ENCODE results near the gene ITPR2. TPM values are rescaled to one million over a fixed set of nuclear protein-coding genes. Genes with fewer than 3 reads are reported as not detected.
A peak's percentile ranks its signal among the peaks of the same experiment; 100 is the strongest.
"Not testable (repeated sequence)": the region's sequence is repeated elsewhere in the genome, so short reads cannot be mapped to it uniquely, and the experiment has no call there.

ITPR2 gene
- total RNA-seq, 1 donor from 2014 or later = 63.4 TPM

- DNase-seq = no peak
These were observed 501.0 kb downstream of the ITPR2 start for GRCh38 chr12:26331960-26332359.

- no peak for DNase-seq
These were observed 501.9 kb downstream of the ITPR2 start for GRCh38 chr12:26331136-26331535.

- no peak for DNase-seq
These were observed 504.9 kb downstream of the ITPR2 start for GRCh38 chr12:26327975-26328644.

- no peak for DNase-seq
These were observed 509.3 kb downstream of the ITPR2 start for GRCh38 chr12:26323673-26324072.

GRCh38 chr12:26319511-26319910, 513.5 kb downstream of the ITPR2 start:
- DNase-seq = peak; percentile 74

- no peak for DNase-seq
These were observed 514.3 kb downstream of the ITPR2 start for GRCh38 chr12:26318661-26319068.

- no peak for DNase-seq
These were observed 514.9 kb downstream of the ITPR2 start for GRCh38 chr12:26317942-26318575.

GRCh38 chr12:26314103-26314502, 518.9 kb downstream of the ITPR2 start:
- DNase-seq = not testable (repeated sequence)

GRCh38 chr12:26310489-26310888, 522.5 kb downstream of the ITPR2 start:
- not testable (repeated sequence) for DNase-seq

GRCh38 chr12:26309634-26310033, 523.4 kb downstream of the ITPR2 start:
- no peak for DNase-seq

GRCh38 chr12:26304273-26304672, 528.7 kb downstream of the ITPR2 start:
- DNase-seq = no peak

GRCh38 chr12:26303418-26303817, 529.6 kb downstream of the ITPR2 start:
- no peak for DNase-seq

GRCh38 chr12:26302776-26303175, 530.2 kb downstream of the ITPR2 start:
- DNase-seq = no peak

- DNase-seq = no peak
These were observed 533.2 kb downstream of the ITPR2 start for GRCh38 chr12:26299751-26300150.

GRCh38 chr12:26298785-26299621, 534.0 kb downstream of the ITPR2 start:
- no peak for DNase-seq

- DNase-seq = no peak
These were observed 535.5 kb downstream of the ITPR2 start for GRCh38 chr12:26297396-26298070.

- DNase-seq = no peak
These were observed 538.0 kb downstream of the ITPR2 start for GRCh38 chr12:26295001-26295400.

- DNase-seq = no peak
These were observed 539.4 kb downstream of the ITPR2 start for GRCh38 chr12:26293612-26294011.

GRCh38 chr12:26292596-26292995, 540.4 kb downstream of the ITPR2 start:
- DNase-seq = no peak

GRCh38 chr12:26290565-26290964, 542.4 kb downstream of the ITPR2 start:
- DNase-seq = no peak

- DNase-seq = no peak
These were observed 545.2 kb downstream of the ITPR2 start for GRCh38 chr12:26287671-26288381.
